Neural progenitor cell (in vitro differentiated cells): ENCODE results near the gene FADS6.

Experiments used
- CTCF ChIP-seq: fragments of 200-600 bp; sonication (generic); IDR thresholded peaks from 2 replicates; pipeline ENCODE4 v1.5.1; 2017; ENCODE audit warnings: antibody characterized with exemption, mild to moderate bottlenecking
- EZH2 ChIP-seq: fragments of 200-600 bp; sonication (generic); IDR thresholded peaks from 2 replicates; pipeline ENCODE4 v1.6.1; 2017; ENCODE audit warnings: antibody characterized with exemption, mild to moderate bottlenecking, moderate library complexity
- EZH2phosphoT487 ChIP-seq: fragments of 200-600 bp; sonication (generic); IDR thresholded peaks from 2 replicates; pipeline ENCODE4 v1.6.1; 2017; ENCODE audit warnings: antibody characterized with exemption

- TF ChIP-seq CTCF: no peak
- TF ChIP-seq EZH2: no peak
- no peak for TF ChIP-seq EZH2phosphoT487
Observed at GRCh38 chr17:74868908-74869255, 24.6 kb downstream of the FADS6 start.
